Breast epithelium (tissue), 3 donors: ENCODE results near the gene KDM3B.

Experiments
- CTCF ChIP-seq, 3 donors: fragments of 450-650 bp; IDR thresholded peaks; one replicate each; pipeline ENCODE4 v1.5.1; 2016 to 2017; ENCODE audit warnings: antibody characterized with exemption in 3 of 3, mild to moderate bottlenecking in 3 of 3, moderate library complexity in 3 of 3
- POLR2AphosphoS5 ChIP-seq, 3 donors: sonication (generic); formaldehyde crosslinking; IDR thresholded peaks; one replicate each; pipeline ENCODE4 v1.6.1; 2017; ENCODE audit warnings: antibody characterized with exemption in 3 of 3

- TF ChIP-seq CTCF (IDR thresholded peaks at IDR 0.05) (no peak), POLR2AphosphoS5 (IDR thresholded peaks at IDR 0.05) (no peak)
Measured at GRCh38 chr5:138315751-138316278, 36.7 kb upstream of the KDM3B start.
